ENCODE data around the gene STARD6. TPM values are rescaled to one million over a fixed set of nuclear protein-coding genes. Genes with fewer than 3 reads are reported as not detected.
"Not testable (repeated sequence)": the region's sequence is repeated elsewhere in the genome, so short reads cannot be mapped to it uniquely, and the experiment has no call there.

STARD6 gene
- total and polyA plus RNA-seq, 2 donors from 2014 or later, result 0.19 TPM; not detected in 1

- no peaks in the 10 kb centered on the region for H3K36me3 ChIP-seq (ENCODE audit: control insufficient read depth in 2 of 3, insufficient read depth in 3 of 3, low read length in 3 of 3)
Measured at GRCh38 chr18:54389143-54389505, 31.5 kb upstream of the STARD6 start.

GRCh38 chr18:54388203-54389142 lies 30.8 kb upstream of the STARD6 start:
- Histone ChIP-seq H3K27ac (ENCODE audit: low read depth in 2 of 2, low read length in 2 of 2) (no peak overlapping the region), H3K9ac (ENCODE audit: low read length in 3 of 3) (no peak overlapping the region), H3K9me3 (ENCODE audit: control insufficient read depth in 2 of 3, insufficient read depth in 1 of 3, low read length in 3 of 3) (no peaks in the 10 kb centered on the region), H3K36me3 (ENCODE audit: control insufficient read depth in 2 of 3, insufficient read depth in 3 of 3, low read length in 3 of 3) (no peaks in the 10 kb centered on the region), H3K4me1 (ENCODE audit: control insufficient read depth in 2 of 3, insufficient read depth in 2 of 3, low read depth in 1 of 3, low read length in 3 of 3) (no peaks in the 10 kb centered on the region), H3K4me3 (ENCODE audit: low read length in 3 of 3) (no peak overlapping the region), H3K27me3 (ENCODE audit: control insufficient read depth, insufficient read depth, low read length) (no peaks in the 10 kb centered on the region)
- intact Hi-C loops (cut with DNase I), result no loop called here
- DNase-seq (peak in 3 of 5 donors; percentile 16 to 38 (median 32)), FAIRE-seq (no peak)
- TF ChIP-seq CTCF (IDR thresholded peaks at IDR 0.05; ENCODE audit: borderline replicate concordance, extremely low read depth, insufficient read depth), result no peak

More at GRCh38 chr18:54389143-54389505, 31.5 kb upstream of the STARD6 start:
- H3K9ac ChIP-seq (ENCODE audit: low read length in 3 of 3), result no peak overlapping the region
- no peaks in the 10 kb centered on the region for H3K4me1 ChIP-seq (ENCODE audit: control insufficient read depth in 2 of 3, insufficient read depth in 2 of 3, low read depth in 1 of 3, low read length in 3 of 3)
- H3K9me3 ChIP-seq (ENCODE audit: control insufficient read depth in 2 of 3, insufficient read depth in 1 of 3, low read length in 3 of 3), result no peaks in the 10 kb centered on the region
- no peak for TF ChIP-seq CTCF (IDR thresholded peaks at IDR 0.05; ENCODE audit: borderline replicate concordance, extremely low read depth, insufficient read depth)
- H3K27me3 ChIP-seq (ENCODE audit: control insufficient read depth, insufficient read depth, low read length), result no peaks in the 10 kb centered on the region
- DNase-seq, result no peak
- no peak for FAIRE-seq
- no peak overlapping the region for H3K27ac ChIP-seq (ENCODE audit: low read depth in 2 of 2, low read length in 2 of 2)
- intact Hi-C loops (cut with DNase I), result no loop called here
- no peak overlapping the region for H3K4me3 ChIP-seq (ENCODE audit: low read length in 3 of 3)

- intact Hi-C loops (cut with DNase I), result no loop called here
- Histone ChIP-seq H3K4me3 (ENCODE audit: low read length in 3 of 3) (no peak overlapping the region), H3K9me3 (ENCODE audit: control insufficient read depth in 2 of 3, insufficient read depth in 1 of 3, low read length in 3 of 3) (no peaks in the 10 kb centered on the region), H3K36me3 (ENCODE audit: control insufficient read depth in 2 of 3, insufficient read depth in 3 of 3, low read length in 3 of 3) (no peaks in the 10 kb centered on the region), H3K9ac (ENCODE audit: low read length in 3 of 3) (no peak overlapping the region), H3K27ac (ENCODE audit: low read depth in 2 of 2, low read length in 2 of 2) (no peak overlapping the region), H3K4me1 (ENCODE audit: control insufficient read depth in 2 of 3, insufficient read depth in 2 of 3, low read depth in 1 of 3, low read length in 3 of 3) (no peaks in the 10 kb centered on the region), H3K27me3 (ENCODE audit: control insufficient read depth, insufficient read depth, low read length) (no peaks in the 10 kb centered on the region)
- no peak for DNase-seq
- no peak for TF ChIP-seq CTCF (IDR thresholded peaks at IDR 0.05; ENCODE audit: borderline replicate concordance, extremely low read depth, insufficient read depth)
- FAIRE-seq, result no peak
Measured at GRCh38 chr18:54387631-54388030, 30.0 kb upstream of the STARD6 start.

- H3K4me1 ChIP-seq (ENCODE audit: control insufficient read depth in 2 of 3, insufficient read depth in 2 of 3, low read depth in 1 of 3, low read length in 3 of 3); H3K9me3 ChIP-seq (ENCODE audit: control insufficient read depth in 2 of 3, insufficient read depth in 1 of 3, low read length in 3 of 3); FAIRE-seq; H3K27ac ChIP-seq (ENCODE audit: low read depth in 2 of 2, low read length in 2 of 2); DNase-seq; intact Hi-C loops (cut with DNase I); H3K4me3 ChIP-seq (ENCODE audit: low read length in 3 of 3); H3K36me3 ChIP-seq (ENCODE audit: control insufficient read depth in 2 of 3, insufficient read depth in 3 of 3, low read length in 3 of 3); H3K9ac ChIP-seq (ENCODE audit: low read length in 3 of 3); H3K27me3 ChIP-seq (ENCODE audit: control insufficient read depth, insufficient read depth, low read length): not testable (repeated sequence)
Measured at GRCh38 chr18:54386800-54387495, 29.3 kb upstream of the STARD6 start.

Measured in kidney (tissue), 14 donors.